D721Med (cell line): ENCODE measurements around the gene TUBB1.

Source experiments
- DNase-seq: peaks from one replicate; pipeline ENCODE4 v3.0.0; 2011; ENCODE audit warnings: low spot score; ENCODE audit not compliant: insufficient read length
- FAIRE-seq: peaks from 2 replicates; lab custom pipeline; 2011; peaks lifted over from hg19 to GRCh38; lab: Jason Lieb, UNC
- TF ChIP-seq, protein P1 (sequence below): IDR thresholded peaks from 2 replicates; pipeline ENCODE4 v1.5.1; 2012; ENCODE audit warnings: mild to moderate bottlenecking, control low read depth; ENCODE audit not compliant: insufficient read depth; ENCODE audit errors: missing control alignments

TUBB1 gene

GRCh38 chr20:58984691-58985090 lies 34.5 kb upstream of the TUBB1 start:
- TF ChIP-seq, protein P1, sequence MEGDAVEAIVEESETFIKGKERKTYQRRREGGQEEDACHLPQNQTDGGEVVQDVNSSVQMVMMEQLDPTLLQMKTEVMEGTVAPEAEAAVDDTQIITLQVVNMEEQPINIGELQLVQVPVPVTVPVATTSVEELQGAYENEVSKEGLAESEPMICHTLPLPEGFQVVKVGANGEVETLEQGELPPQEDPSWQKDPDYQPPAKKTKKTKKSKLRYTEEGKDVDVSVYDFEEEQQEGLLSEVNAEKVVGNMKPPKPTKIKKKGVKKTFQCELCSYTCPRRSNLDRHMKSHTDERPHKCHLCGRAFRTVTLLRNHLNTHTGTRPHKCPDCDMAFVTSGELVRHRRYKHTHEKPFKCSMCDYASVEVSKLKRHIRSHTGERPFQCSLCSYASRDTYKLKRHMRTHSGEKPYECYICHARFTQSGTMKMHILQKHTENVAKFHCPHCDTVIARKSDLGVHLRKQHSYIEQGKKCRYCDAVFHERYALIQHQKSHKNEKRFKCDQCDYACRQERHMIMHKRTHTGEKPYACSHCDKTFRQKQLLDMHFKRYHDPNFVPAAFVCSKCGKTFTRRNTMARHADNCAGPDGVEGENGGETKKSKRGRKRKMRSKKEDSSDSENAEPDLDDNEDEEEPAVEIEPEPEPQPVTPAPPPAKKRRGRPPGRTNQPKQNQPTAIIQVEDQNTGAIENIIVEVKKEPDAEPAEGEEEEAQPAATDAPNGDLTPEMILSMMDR = no peak
- no peak for FAIRE-seq
- DNase-seq = no peak

- TF ChIP-seq, protein P1 = no peak
- no peak for FAIRE-seq
These were observed 33.6 kb upstream of the TUBB1 start for GRCh38 chr20:58985656-58986055.

GRCh38 chr20:58986286-58986967 lies 32.8 kb upstream of the TUBB1 start:
- no peak for FAIRE-seq
- DNase-seq = no peak
- TF ChIP-seq, protein P1 = no peak

More at GRCh38 chr20:58985656-58986055, 33.6 kb upstream of the TUBB1 start:
- DNase-seq = no peak

- TF ChIP-seq, protein P1 = no peak
- FAIRE-seq = peak; percentile 35
These were observed 32.2 kb upstream of the TUBB1 start for GRCh38 chr20:58986968-58987517.

DNA sequence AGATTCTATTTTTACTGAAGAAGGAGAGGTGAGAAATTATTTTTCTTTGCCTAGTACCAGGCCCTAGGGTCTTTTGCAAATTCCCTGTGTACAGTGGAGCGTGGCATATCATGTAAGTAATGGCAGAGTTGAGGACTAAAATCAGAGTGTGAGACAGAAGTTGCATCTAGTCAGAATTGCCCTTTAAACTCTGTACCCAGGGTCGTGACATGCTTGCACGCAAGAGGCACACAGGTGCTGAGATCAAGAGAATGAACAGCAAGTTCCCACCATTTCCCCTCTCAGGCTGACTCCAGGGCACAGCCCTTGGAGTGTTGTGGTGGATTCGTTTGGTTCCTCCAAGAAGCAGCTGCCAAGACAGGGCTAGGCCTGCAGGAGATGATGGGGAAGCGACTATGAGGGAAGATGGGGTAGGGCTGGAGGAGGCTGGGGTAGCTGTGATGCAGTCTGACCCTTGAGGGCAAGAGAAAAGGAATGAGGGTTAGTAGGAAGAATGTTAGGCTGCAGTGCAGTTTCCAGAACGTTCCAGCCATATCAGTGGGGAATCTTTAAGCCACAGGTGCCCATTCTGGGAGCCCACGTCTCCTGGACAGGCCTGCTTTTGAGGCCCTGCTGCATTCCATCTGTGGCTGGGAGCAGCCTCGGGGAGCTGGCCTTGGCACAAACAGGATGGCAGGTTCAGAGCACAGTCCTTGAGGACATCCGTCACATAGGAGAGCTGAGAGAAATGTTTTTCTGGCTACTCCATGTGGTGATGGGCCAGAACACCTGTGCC lies 31.3 kb upstream of the TUBB1 start:
- no peak for DNase-seq
- TF ChIP-seq, protein P1 = no peak
- no peak for FAIRE-seq

More at GRCh38 chr20:58986968-58987517, 32.2 kb upstream of the TUBB1 start:
- DNase-seq = peak; percentile 55

GRCh38 chr20:58988565-58988882 lies 30.7 kb upstream of the TUBB1 start:
- TF ChIP-seq, protein P1 = no peak
- DNase-seq (no peak), FAIRE-seq (no peak)
